Ishikawa (cell line): Measurements from ENCODE around the gene PEA15.
A peak's percentile ranks its signal among the peaks of the same experiment; 100 is the strongest.

Experiments used
- CEBPB ChIP-seq: IDR thresholded peaks from 2 replicates; pipeline ENCODE4 v1.6.1; 2012
- CREB1 ChIP-seq: IDR thresholded peaks from 2 replicates; pipeline ENCODE4 v1.6.1; 2012; ENCODE audit warnings: low read depth
- EGR1 ChIP-seq: IDR thresholded peaks from 2 replicates; pipeline ENCODE4 v1.6.1; 2012
- EP300 ChIP-seq: IDR thresholded peaks from 2 replicates; pipeline ENCODE4 v1.6.1; 2012; ENCODE audit warnings: borderline replicate concordance
- FOXM1 ChIP-seq: IDR thresholded peaks from 2 replicates; pipeline ENCODE4 v1.6.1; 2012; ENCODE audit warnings: low read depth, borderline replicate concordance
- MAX ChIP-seq: IDR thresholded peaks from 2 replicates; pipeline ENCODE4 v1.6.1; 2012
- NFIC ChIP-seq: IDR thresholded peaks from 2 replicates; pipeline ENCODE4 v1.6.1; 2012
- RAD21 ChIP-seq: IDR thresholded peaks from 2 replicates; pipeline ENCODE4 v1.6.1; 2012; ENCODE audit warnings: low read depth
- REST ChIP-seq: IDR thresholded peaks from 2 replicates; pipeline ENCODE4 v1.6.1; 2012; ENCODE audit warnings: low read depth, mild to moderate bottlenecking
- TAF1 ChIP-seq: IDR thresholded peaks from 2 replicates; pipeline ENCODE4 v1.6.1; 2012; ENCODE audit warnings: low read depth, mild to moderate bottlenecking
- TCF12 ChIP-seq: IDR thresholded peaks from 2 replicates; pipeline ENCODE4 v1.6.1; 2012; ENCODE audit warnings: low read depth
- TEAD4 ChIP-seq: IDR thresholded peaks from 2 replicates; pipeline ENCODE4 v1.6.1; 2012
- USF1 ChIP-seq: IDR thresholded peaks from 2 replicates; pipeline ENCODE4 v1.6.1; 2012
- YY1 ChIP-seq: IDR thresholded peaks from 2 replicates; pipeline ENCODE4 v1.6.1; 2012; ENCODE audit warnings: low read depth
- ZBTB7A ChIP-seq: IDR thresholded peaks from 2 replicates; pipeline ENCODE4 v1.6.1; 2012; ENCODE audit warnings: low read depth

PEA15 gene

GRCh38 chr1:160205242-160206035 is at the start of gene PEA15:
PEA15 (plus strand) TSS chr1:160205384; CDS start chr1:160211545, 6,161 bp downstream.
- no peak for TF ChIP-seq FOXM1
- TF ChIP-seq TCF12: no peak
- no peak for TF ChIP-seq CREB1
- peak; percentile 18; the same call in 1 of the 2 replicates for TF ChIP-seq TAF1
- 0 out of 2 replicates have a peak, but pooled peaks have one; percentile 38 for TF ChIP-seq YY1
- peak; percentile 68; the same call in 1 of the 2 replicates for TF ChIP-seq ZBTB7A
- no peak for TF ChIP-seq REST
- peak; percentile 60 for TF ChIP-seq MAX
- no peak for TF ChIP-seq USF1
- TF ChIP-seq CEBPB: no peak
- no peak for TF ChIP-seq RAD21
- no peak for TF ChIP-seq EGR1
- TF ChIP-seq TEAD4: no peak
- TF ChIP-seq NFIC: no peak
- TF ChIP-seq EP300: peak; percentile 52

- TF ChIP-seq CREB1: no peak
- TF ChIP-seq EGR1: no peak
- TF ChIP-seq CEBPB: no peak
- no peak for TF ChIP-seq ZBTB7A
- no peak for TF ChIP-seq FOXM1
- TF ChIP-seq EP300: no peak
- TF ChIP-seq RAD21: no peak
- no peak for TF ChIP-seq NFIC
Observed at GRCh38 chr1:160156361-160156760, 48.8 kb upstream of the PEA15 start.

- no peak for TF ChIP-seq CREB1
- no peak for TF ChIP-seq REST
- no peak for TF ChIP-seq TEAD4
- TF ChIP-seq CEBPB: no peak
- no peak for TF ChIP-seq MAX
Observed at GRCh38 chr1:160157174-160157573, 48.0 kb upstream of the PEA15 start.

- TF ChIP-seq TAF1 (no peak), NFIC (no peak), TEAD4 (no peak), CEBPB (no peak), ZBTB7A (no peak)
Observed at GRCh38 chr1:160158031-160158430, 47.2 kb upstream of the PEA15 start.

GRCh38 chr1:160158534-160158933 is 46.6 kb upstream of the PEA15 start:
- no peak for TF ChIP-seq EGR1
- no peak for TF ChIP-seq CREB1
- TF ChIP-seq RAD21: no peak
- no peak for TF ChIP-seq REST
- no peak for TF ChIP-seq TCF12
- no peak for TF ChIP-seq FOXM1
- TF ChIP-seq TAF1: no peak
- TF ChIP-seq MAX: no peak
- no peak for TF ChIP-seq ZBTB7A
- no peak for TF ChIP-seq USF1
- no peak for TF ChIP-seq CEBPB
